Amniotic stem cell (primary cell): Measurements from ENCODE around the gene TLR9.

Source experiments
- DNase-seq: peaks from one replicate; lab custom pipeline; 2025; lab: John Stamatoyannopoulos, UW

Gene TLR9

DNA sequence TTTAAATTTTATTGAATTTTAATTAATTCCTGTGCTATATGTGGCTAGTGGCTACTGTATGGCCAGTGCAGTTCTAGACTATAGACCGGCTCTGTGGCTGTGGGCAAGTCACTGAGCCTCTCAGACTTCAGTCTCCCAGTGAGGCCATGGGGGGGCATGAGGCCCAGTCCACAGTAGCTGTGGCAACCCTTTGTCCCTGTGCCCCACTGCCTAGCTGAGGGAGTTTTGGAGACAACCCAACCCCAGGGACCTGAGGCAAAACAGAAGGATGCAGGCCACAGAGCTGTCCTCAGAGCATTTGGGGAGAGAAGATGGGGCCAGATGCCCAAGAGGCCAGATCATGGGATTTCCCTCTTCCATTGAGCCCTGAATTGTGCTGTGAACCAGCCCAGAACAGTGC is 52.3 kb downstream of the TLR9 start:
- DNase-seq, result no peak

DNA sequence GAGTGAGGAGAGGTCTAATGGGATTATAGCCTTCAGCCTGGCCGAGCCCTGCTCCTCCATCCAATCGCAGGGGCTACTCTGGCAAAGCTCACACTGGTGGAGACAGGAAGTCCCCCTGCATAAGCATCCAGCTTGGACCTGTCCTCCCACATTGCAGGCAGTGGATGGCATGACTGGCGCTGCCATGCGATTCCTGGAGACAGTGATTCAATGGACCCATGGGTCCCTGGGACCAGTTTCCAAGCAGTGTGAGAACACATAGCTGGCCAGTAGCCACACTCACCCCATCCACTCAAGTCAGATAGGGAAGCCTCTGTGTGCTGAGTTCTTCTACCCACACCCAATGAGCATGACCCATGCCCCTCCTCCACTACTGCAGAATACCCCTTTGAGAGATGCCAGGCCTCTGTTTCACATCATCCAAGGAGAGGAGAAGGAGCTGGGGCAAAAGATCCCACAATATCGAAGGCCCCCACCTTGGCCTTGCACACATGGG is 53.1 kb downstream of the TLR9 start:
- DNase-seq, result no peak

DNA sequence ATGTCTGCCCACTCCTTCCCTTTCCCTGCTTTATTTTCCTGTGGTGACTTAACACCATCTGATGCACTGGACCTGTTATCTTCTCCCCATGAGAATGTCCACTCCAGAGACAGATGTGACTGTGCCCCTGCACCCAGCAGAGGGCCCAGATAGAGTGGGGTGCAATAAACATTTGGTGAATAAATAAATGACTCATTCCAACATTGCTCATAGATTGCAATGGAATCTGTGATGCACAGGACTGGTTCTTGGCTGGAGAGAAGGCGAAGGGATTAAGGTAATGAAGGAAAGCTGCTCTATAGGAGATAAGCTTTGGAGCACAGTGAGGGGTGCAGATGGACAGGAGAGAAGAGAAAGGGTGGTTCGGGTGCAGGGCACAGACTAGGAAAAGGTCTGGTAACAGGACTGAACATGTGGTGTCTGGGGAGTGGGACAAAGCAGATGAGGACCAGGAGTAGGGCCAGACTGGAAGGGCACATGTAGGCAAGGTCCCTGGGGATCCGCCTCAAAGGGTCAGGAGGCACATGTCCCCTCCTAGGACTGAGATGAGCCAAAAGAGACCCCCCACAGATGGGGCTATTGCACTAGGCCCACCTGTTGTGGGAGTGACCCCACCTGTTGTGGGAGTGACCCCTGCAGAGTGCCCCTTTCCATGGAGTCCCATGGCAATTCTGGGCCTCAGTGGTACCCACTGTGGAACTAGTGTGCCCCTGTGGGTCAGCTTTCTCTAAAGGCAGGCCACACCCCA is 53.8 kb downstream of the TLR9 start:
- DNase-seq, result no peak
